ENCODE data around the gene TRPM3.

Gene TRPM3

DNA sequence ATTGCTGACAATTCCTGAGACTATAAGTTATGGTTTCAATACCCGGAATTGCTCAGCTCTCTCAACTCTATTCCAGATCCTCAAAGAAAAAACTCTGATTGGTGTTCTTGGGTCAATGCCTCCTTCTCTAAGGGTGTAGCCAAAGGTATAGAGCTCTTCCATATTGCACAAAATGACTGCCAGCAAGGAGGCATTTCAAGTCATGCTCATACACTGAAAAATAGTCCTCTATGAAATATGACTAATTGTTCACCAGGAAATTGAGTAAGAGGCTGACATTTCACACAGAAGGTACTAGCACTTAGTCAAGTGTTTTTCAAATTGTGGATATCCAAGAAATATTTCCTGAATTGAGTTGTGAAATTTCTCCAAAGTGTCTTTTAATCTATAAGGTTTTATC, 595.9 kb downstream of the TRPM3 start:
- Histone ChIP-seq H3K27me3 (ENCODE audit: control insufficient read depth in 1 of 2, insufficient read depth in 2 of 2, low read length in 2 of 2) (no peaks in the 10 kb centered on the region), H3K9ac (ENCODE audit: low read depth in 1 of 2, low read length in 2 of 2) (no peak overlapping the region), H3K27ac (ENCODE audit: low read depth, low read length) (no peak overlapping the region), H3K4me3 (ENCODE audit: low read depth in 1 of 2, low read length in 2 of 2) (no peak overlapping the region), H3K36me3 (ENCODE audit: control insufficient read depth in 1 of 2, insufficient read depth in 2 of 2, low read length in 2 of 2) (no peaks in the 10 kb centered on the region), H3K4me1 (ENCODE audit: control insufficient read depth in 1 of 2, insufficient read depth in 2 of 2, low read length in 2 of 2) (no peaks in the 10 kb centered on the region), H3K9me3 (ENCODE audit: control insufficient read depth in 1 of 2, low read length in 2 of 2) (peaks cover 0 to 4% of the 10 kb centered on the region in 2 donors)

DNA sequence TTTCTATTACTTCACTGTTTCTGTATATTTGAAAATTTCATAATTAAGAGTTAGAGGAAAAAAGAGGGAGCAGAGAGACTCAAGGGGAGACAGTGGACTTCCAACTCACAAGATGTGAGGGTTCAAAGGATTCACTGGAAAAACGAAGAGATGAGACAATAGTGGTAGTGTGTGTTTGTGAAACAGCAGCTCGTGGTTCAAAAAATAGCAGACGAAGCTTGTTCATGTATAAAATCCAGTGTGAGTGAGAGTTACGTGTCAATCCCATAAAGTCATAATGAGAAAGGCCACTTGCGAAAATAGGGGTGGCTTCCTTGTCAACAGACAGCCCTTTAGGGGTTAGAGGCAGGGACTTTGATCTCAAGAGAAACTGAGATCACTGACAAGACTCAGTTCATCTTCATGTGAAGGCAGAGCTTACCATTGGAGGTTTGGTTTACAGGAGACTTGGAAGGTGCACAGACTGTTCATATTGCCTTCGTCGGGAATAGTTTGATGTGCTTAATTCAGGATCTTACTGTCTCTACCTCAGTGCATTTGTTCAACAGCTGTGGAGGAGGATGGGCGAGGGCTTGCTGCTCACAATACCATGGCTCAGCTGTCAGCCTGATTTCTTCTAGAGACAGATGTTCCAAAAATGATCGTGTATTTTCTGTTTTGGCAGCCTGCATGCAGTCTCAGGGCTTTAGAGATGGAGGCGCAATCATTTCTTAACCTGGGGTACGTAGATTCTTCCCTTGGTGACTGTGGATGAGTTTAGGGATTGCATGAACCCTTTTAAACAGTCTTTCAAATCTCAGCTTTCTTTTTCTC, 601.3 kb downstream of the TRPM3 start:
- H3K9ac ChIP-seq (ENCODE audit: low read depth in 1 of 2, low read length in 2 of 2): no peak overlapping the region

DNA sequence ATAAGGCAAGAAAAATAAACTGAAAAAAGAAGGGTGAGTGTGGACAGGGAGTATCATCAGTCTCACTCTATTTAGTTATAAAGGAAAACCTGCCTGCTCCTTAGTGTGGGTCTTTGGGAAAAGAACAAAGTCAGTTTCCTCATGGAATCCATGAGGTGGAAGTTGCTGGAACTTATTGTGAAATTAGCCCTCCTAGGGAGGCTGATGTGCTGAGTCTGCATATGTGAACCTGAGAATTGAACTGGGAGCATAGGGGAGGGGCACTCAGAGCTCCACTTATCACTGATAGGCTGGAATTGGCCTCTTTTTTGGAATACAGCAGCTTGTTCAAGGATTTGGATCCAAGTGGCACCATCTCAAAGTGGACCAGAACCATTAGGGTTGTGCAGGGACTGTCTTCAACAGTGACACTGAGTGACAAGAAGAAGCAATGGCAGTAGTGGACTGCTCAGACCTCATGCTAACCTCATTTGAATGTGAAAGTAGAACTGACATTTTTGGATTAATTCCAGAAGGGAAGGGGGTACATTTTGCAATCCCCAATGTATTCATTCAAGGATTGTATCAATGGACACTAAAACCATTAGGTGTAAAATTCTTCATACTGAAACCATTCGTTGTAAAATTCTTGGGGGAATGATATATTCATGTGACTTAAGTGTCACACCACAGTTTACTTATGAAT, 603.4 kb downstream of the TRPM3 start:
- no peak overlapping the region for H3K9ac ChIP-seq (ENCODE audit: low read depth in 1 of 2, low read length in 2 of 2)
- H3K36me3 ChIP-seq (ENCODE audit: control insufficient read depth in 1 of 2, insufficient read depth in 2 of 2, low read length in 2 of 2): no peaks in the 10 kb centered on the region
- H3K4me1 ChIP-seq (ENCODE audit: control insufficient read depth in 1 of 2, insufficient read depth in 2 of 2, low read length in 2 of 2): no peaks in the 10 kb centered on the region
- H3K4me3 ChIP-seq (ENCODE audit: low read depth in 1 of 2, low read length in 2 of 2): no peak overlapping the region
- no peaks in the 10 kb centered on the region for H3K27me3 ChIP-seq (ENCODE audit: control insufficient read depth in 1 of 2, insufficient read depth in 2 of 2, low read length in 2 of 2)
- no peaks in the 10 kb centered on the region for H3K9me3 ChIP-seq (ENCODE audit: control insufficient read depth in 1 of 2, low read length in 2 of 2)
- H3K27ac ChIP-seq (ENCODE audit: low read depth, low read length): no peak overlapping the region

More for the DNA sequence above, 601.3 kb downstream of the TRPM3 start:
- Histone ChIP-seq H3K4me1 (ENCODE audit: control insufficient read depth in 1 of 2, insufficient read depth in 2 of 2, low read length in 2 of 2) (no peaks in the 10 kb centered on the region), H3K9me3 (ENCODE audit: control insufficient read depth in 1 of 2, low read length in 2 of 2) (peaks cover 0 to 4% of the 10 kb centered on the region in 2 donors), H3K36me3 (ENCODE audit: control insufficient read depth in 1 of 2, insufficient read depth in 2 of 2, low read length in 2 of 2) (no peaks in the 10 kb centered on the region), H3K27me3 (ENCODE audit: control insufficient read depth in 1 of 2, insufficient read depth in 2 of 2, low read length in 2 of 2) (no peaks in the 10 kb centered on the region), H3K4me3 (ENCODE audit: low read depth in 1 of 2, low read length in 2 of 2) (no peak overlapping the region), H3K27ac (ENCODE audit: low read depth, low read length) (no peak overlapping the region)

DNA sequence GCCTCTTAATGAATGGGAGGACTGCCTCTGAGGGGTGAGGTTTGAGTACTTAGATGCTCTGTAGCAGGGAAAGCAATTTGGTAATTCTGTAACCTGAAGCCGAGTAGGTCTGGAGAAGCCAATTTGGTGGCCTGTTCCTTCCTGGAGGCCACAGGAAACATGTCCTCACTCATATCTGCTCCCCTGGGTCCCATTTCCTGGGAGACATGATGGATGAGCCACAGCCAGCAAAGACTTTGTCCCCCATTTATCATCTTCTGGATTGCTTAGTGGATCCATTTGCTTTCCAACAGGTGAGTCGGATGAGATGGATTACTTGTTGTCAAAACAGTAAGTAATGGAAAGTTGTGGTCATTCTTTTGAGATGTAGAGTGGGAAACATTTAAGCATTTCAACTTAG, 607.1 kb downstream of the TRPM3 start:
- H3K36me3 ChIP-seq (ENCODE audit: control insufficient read depth in 1 of 2, insufficient read depth in 2 of 2, low read length in 2 of 2): no peaks in the 10 kb centered on the region
- no peak overlapping the region for H3K27ac ChIP-seq (ENCODE audit: low read depth, low read length)
- no peak overlapping the region for H3K9ac ChIP-seq (ENCODE audit: low read depth in 1 of 2, low read length in 2 of 2)

DNA sequence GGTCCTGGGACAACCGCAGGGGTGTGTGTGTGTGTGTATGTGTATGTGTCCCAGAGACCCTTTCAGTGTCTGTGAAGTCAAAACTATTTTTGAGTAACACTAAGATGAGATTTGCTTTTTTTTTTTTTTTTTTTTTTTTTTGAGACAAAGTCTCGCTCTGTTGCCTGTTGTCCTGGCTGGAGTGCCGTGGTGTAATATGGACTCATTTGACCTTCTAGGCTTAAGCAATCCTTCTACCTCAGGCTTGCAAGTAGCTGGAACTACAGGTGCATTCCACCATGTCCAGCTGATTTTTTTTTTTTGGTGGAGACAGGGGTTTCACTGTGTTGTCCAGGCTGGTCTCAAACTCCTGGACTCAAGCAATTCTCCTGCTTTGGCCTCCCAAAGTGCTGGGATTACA, 609.6 kb downstream of the TRPM3 start:
- Histone ChIP-seq H3K9me3 (ENCODE audit: control insufficient read depth in 1 of 2, low read length in 2 of 2) (no peaks in the 10 kb centered on the region), H3K27ac (ENCODE audit: low read depth, low read length) (no peak overlapping the region), H3K4me1 (ENCODE audit: control insufficient read depth in 1 of 2, insufficient read depth in 2 of 2, low read length in 2 of 2) (no peaks in the 10 kb centered on the region), H3K36me3 (ENCODE audit: control insufficient read depth in 1 of 2, insufficient read depth in 2 of 2, low read length in 2 of 2) (no peaks in the 10 kb centered on the region), H3K9ac (ENCODE audit: low read depth in 1 of 2, low read length in 2 of 2) (no peak overlapping the region), H3K4me3 (ENCODE audit: low read depth in 1 of 2, low read length in 2 of 2) (no peak overlapping the region), H3K27me3 (ENCODE audit: control insufficient read depth in 1 of 2, insufficient read depth in 2 of 2, low read length in 2 of 2) (no peaks in the 10 kb centered on the region)

More for the DNA sequence above, 607.1 kb downstream of the TRPM3 start:
- H3K9me3 ChIP-seq (ENCODE audit: control insufficient read depth in 1 of 2, low read length in 2 of 2): no peaks in the 10 kb centered on the region
- H3K4me3 ChIP-seq (ENCODE audit: low read depth in 1 of 2, low read length in 2 of 2): no peak overlapping the region
- H3K27me3 ChIP-seq (ENCODE audit: control insufficient read depth in 1 of 2, insufficient read depth in 2 of 2, low read length in 2 of 2): no peaks in the 10 kb centered on the region
- H3K4me1 ChIP-seq (ENCODE audit: control insufficient read depth in 1 of 2, insufficient read depth in 2 of 2, low read length in 2 of 2): no peaks in the 10 kb centered on the region

DNA sequence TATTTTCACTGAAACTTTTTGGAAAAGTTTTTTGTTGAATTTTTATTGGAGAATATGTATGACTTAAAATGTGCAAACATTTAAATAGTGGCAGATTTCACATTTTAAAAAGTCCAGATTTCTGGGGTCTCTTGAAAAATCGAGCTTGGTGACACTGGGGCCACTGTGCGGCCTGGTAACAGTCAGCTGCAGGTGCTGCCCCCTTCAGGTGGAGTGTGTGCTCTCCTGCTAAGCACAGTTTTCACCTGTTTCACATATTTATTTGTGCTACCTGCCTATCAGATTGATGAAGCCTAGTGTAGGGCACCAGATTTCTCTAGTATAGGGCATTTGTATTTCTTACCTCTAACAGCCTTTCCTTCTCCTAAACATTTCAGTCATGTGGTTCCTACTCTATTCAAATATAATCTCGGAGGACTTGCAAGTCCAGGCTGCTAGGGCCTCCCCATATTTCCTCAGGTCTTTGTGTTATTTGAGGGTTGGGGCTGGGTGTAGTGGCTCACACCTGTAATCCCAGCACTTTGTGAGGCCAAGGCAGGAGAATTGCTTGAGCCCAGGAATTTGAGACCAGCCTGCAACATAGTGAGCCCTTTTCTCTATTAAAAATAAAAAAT, 611.2 kb downstream of the TRPM3 start:
- no peak overlapping the region for H3K9ac ChIP-seq (ENCODE audit: low read depth in 1 of 2, low read length in 2 of 2)
- H3K36me3 ChIP-seq (ENCODE audit: control insufficient read depth in 1 of 2, insufficient read depth in 2 of 2, low read length in 2 of 2): no peaks in the 10 kb centered on the region
- H3K27me3 ChIP-seq (ENCODE audit: control insufficient read depth in 1 of 2, insufficient read depth in 2 of 2, low read length in 2 of 2): no peaks in the 10 kb centered on the region
- no peak overlapping the region for H3K27ac ChIP-seq (ENCODE audit: low read depth, low read length)
- no peaks in the 10 kb centered on the region for H3K4me1 ChIP-seq (ENCODE audit: control insufficient read depth in 1 of 2, insufficient read depth in 2 of 2, low read length in 2 of 2)
- H3K4me3 ChIP-seq (ENCODE audit: low read depth in 1 of 2, low read length in 2 of 2): no peak overlapping the region
- no peaks in the 10 kb centered on the region for H3K9me3 ChIP-seq (ENCODE audit: control insufficient read depth in 1 of 2, low read length in 2 of 2)

DNA sequence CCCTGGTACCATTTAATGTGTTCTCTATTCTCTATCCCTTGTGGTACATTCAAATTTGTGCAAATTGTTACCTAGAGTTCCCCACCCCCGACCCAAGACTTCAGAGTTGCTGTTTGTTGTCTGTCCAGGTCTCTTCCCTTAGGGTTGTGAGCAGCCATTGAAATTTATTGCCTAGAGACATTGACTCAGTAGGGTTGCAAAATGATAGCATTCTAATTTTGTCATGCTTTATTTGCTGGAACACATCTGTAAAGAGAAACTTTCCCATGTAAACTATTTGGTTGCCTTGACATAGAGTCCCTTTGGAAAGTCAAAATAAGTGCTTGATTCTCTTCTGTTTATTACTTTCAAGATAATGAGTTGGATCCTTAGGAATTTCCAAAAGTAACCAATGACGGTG, 615.3 kb downstream of the TRPM3 start:
- Histone ChIP-seq H3K27ac (ENCODE audit: low read depth, low read length) (no peak overlapping the region), H3K4me3 (ENCODE audit: low read depth in 1 of 2, low read length in 2 of 2) (no peak overlapping the region), H3K9ac (ENCODE audit: low read depth in 1 of 2, low read length in 2 of 2) (no peak overlapping the region), H3K27me3 (ENCODE audit: control insufficient read depth in 1 of 2, insufficient read depth in 2 of 2, low read length in 2 of 2) (no peaks in the 10 kb centered on the region), H3K9me3 (ENCODE audit: control insufficient read depth in 1 of 2, low read length in 2 of 2) (no peaks in the 10 kb centered on the region), H3K4me1 (ENCODE audit: control insufficient read depth in 1 of 2, insufficient read depth in 2 of 2, low read length in 2 of 2) (no peaks in the 10 kb centered on the region), H3K36me3 (ENCODE audit: control insufficient read depth in 1 of 2, insufficient read depth in 2 of 2, low read length in 2 of 2) (no peaks in the 10 kb centered on the region)

DNA sequence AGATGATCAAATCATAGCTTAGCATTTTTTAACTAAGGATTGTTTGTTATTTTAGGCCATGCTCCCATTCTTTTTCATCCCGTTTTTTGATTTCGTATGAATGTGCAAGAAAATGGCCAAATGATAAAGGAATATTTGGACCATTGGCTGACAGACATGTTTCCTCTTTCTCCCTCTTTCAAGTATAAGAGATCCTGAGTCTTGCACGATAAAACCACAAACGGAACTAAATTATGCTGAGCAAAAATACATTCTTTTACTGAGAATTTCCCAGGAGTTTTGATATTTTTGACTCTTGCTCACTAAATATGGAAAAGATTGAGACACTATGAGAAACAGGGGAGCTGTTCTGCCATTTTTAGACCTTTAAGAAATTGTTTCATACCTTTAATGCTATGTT, 616.6 kb downstream of the TRPM3 start:
- Histone ChIP-seq H3K4me3 (ENCODE audit: low read depth in 1 of 2, low read length in 2 of 2) (no peak overlapping the region), H3K9ac (ENCODE audit: low read depth in 1 of 2, low read length in 2 of 2) (no peak overlapping the region), H3K36me3 (ENCODE audit: control insufficient read depth in 1 of 2, insufficient read depth in 2 of 2, low read length in 2 of 2) (no peaks in the 10 kb centered on the region), H3K4me1 (ENCODE audit: control insufficient read depth in 1 of 2, insufficient read depth in 2 of 2, low read length in 2 of 2) (no peaks in the 10 kb centered on the region), H3K27ac (ENCODE audit: low read depth, low read length) (no peak overlapping the region), H3K9me3 (ENCODE audit: control insufficient read depth in 1 of 2, low read length in 2 of 2) (no peaks in the 10 kb centered on the region), H3K27me3 (ENCODE audit: control insufficient read depth in 1 of 2, insufficient read depth in 2 of 2, low read length in 2 of 2) (no peaks in the 10 kb centered on the region)

DNA sequence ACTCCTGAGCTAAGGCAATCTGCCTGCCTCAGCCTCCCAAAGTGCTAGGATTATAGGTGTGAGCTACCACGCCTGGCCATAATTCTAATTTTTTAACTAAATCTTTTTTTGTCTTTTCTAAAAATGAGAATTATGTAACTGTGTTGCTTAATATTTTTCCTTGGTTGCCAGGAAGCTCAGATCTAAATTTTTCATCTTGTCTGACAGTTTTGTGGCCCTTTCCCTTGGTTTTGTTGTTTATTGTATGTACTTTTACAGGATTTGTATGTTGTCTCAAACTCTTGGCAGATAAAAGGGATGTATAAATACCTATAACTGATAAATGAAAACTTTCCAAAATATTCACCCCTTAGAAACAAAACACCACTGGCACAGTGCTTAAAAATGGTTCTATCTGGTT, 618.7 kb downstream of the TRPM3 start:
- no peak overlapping the region for H3K9ac ChIP-seq (ENCODE audit: low read depth in 1 of 2, low read length in 2 of 2)
- H3K4me3 ChIP-seq (ENCODE audit: low read depth in 1 of 2, low read length in 2 of 2): no peak overlapping the region
- no peak overlapping the region for H3K27ac ChIP-seq (ENCODE audit: low read depth, low read length)
- H3K9me3 ChIP-seq (ENCODE audit: control insufficient read depth in 1 of 2, low read length in 2 of 2): no peaks in the 10 kb centered on the region
- no peaks in the 10 kb centered on the region for H3K27me3 ChIP-seq (ENCODE audit: control insufficient read depth in 1 of 2, insufficient read depth in 2 of 2, low read length in 2 of 2)
- H3K4me1 ChIP-seq (ENCODE audit: control insufficient read depth in 1 of 2, insufficient read depth in 2 of 2, low read length in 2 of 2): no peaks in the 10 kb centered on the region
- no peaks in the 10 kb centered on the region for H3K36me3 ChIP-seq (ENCODE audit: control insufficient read depth in 1 of 2, insufficient read depth in 2 of 2, low read length in 2 of 2)

DNA sequence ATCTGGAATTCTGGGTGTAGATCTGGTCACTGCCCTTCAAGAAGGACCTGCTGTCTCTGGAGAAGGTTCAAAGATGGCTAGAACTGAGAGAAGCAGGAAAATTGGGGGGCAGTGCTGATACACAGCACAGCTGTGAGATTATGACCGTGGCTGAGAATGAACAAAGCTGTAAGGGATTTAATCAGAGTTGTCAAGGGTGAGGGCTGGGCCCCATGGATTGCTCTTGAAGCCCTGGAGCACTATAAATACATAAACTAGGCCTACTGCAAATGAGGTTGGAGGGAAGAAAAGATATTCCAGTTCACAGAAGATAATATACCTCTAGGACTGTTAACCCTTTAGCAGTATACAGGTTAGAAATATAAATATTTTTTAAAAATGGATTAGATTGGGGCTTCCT, 620.6 kb downstream of the TRPM3 start:
- H3K36me3 ChIP-seq (ENCODE audit: control insufficient read depth in 1 of 2, insufficient read depth in 2 of 2, low read length in 2 of 2): no peaks in the 10 kb centered on the region

More for the DNA sequence above, 620.6 kb downstream of the TRPM3 start:
- Histone ChIP-seq H3K27ac (ENCODE audit: low read depth, low read length) (no peak overlapping the region), H3K4me3 (ENCODE audit: low read depth in 1 of 2, low read length in 2 of 2) (no peak overlapping the region), H3K27me3 (ENCODE audit: control insufficient read depth in 1 of 2, insufficient read depth in 2 of 2, low read length in 2 of 2) (no peaks in the 10 kb centered on the region), H3K9me3 (ENCODE audit: control insufficient read depth in 1 of 2, low read length in 2 of 2) (no peaks in the 10 kb centered on the region), H3K4me1 (ENCODE audit: control insufficient read depth in 1 of 2, insufficient read depth in 2 of 2, low read length in 2 of 2) (no peaks in the 10 kb centered on the region), H3K9ac (ENCODE audit: low read depth in 1 of 2, low read length in 2 of 2) (no peak overlapping the region)

Measured in duodenal mucosa (tissue), 2 donors.